PC-9 (cell line): ENCODE measurements around the gene RBL2. TPM values are rescaled to one million over a fixed set of nuclear protein-coding genes. Genes with fewer than 3 reads are reported as not detected.

Experiments used
- BruUV-seq: library from RNA; stranded (reverse); fragments of 400-500 nt; replicated peaks from 2 replicates; lab custom pipeline; 2021; lab: Mats Ljungman, UMichigan
- CTCF ChIA-PET: fragments of 300-600 bp; sonication (Branson Sonifier 250); formaldehyde crosslinking; loops from one replicate; lab custom pipeline; 2022; ENCODE audit warnings: antibody characterized with exemption; lab: Charles Lee
- POLR2A ChIA-PET: fragments of 300-600 bp; sonication (Branson Sonifier 250); formaldehyde crosslinking; loops from one replicate; lab custom pipeline; 2022; ENCODE audit warnings: antibody characterized with exemption; ENCODE audit not compliant: unreplicated experiment; lab: Charles Lee
- DNase-seq, 2 experiments: peaks; one replicate each; pipeline versions ENCODE4 v3.0.0 to v3.0.0-alpha.2; 2015 to 2022; ENCODE audit warnings: mixed read lengths in 1 of 2
- H2AFZ ChIP-seq: fragments of 200-600 bp; sonication (generic); 2 replicates; pipeline ENCODE4 v1.8.1; 2017; ENCODE audit warnings: antibody characterized with exemption
- H3F3A ChIP-seq: fragments of 200-600 bp; sonication (generic); 2 replicates; pipeline ENCODE4 v1.8.1; 2017; ENCODE audit warnings: antibody characterized with exemption, mild to moderate bottlenecking, low read depth; ENCODE audit not compliant: insufficient read depth
- H3K27ac ChIP-seq: fragments of 200-600 bp; sonication (generic); 2 replicates; pipeline ENCODE4 v1.6.1; 2016; ENCODE audit warnings: mixed run types
- H3K27me3 ChIP-seq: fragments of 200-600 bp; sonication (generic); 2 replicates; pipeline ENCODE4 v1.6.1; 2016; ENCODE audit warnings: low read depth, mixed run types; ENCODE audit not compliant: insufficient read depth
- H3K36me3 ChIP-seq: fragments of 200-600 bp; sonication (generic); 2 replicates; pipeline ENCODE4 v1.6.1; 2016; ENCODE audit warnings: low read depth, mixed run types
- H3K4me1 ChIP-seq: fragments of 200-600 bp; sonication (generic); replicated peaks from 2 replicates; pipeline ENCODE4 v1.6.1; 2016; ENCODE audit warnings: mixed run types; ENCODE audit not compliant: insufficient read depth
- H3K4me2 ChIP-seq: fragments of 200-600 bp; sonication (generic); 2 replicates; pipeline ENCODE4 v1.6.1; 2017; ENCODE audit warnings: mixed run types
- H3K4me3 ChIP-seq: fragments of 200-600 bp; sonication (generic); 2 replicates; pipeline ENCODE4 v1.6.1; 2016; ENCODE audit warnings: mixed run types
- H3K79me2 ChIP-seq: fragments of 200-600 bp; sonication (generic); 2 replicates; pipeline ENCODE4 v1.6.1; 2017; ENCODE audit warnings: low read depth, mixed run types
- H3K9me2 ChIP-seq: fragments of 200-600 bp; sonication (generic); 2 replicates; pipeline ENCODE4 v1.8.1; 2017; ENCODE audit warnings: mild to moderate bottlenecking; ENCODE audit not compliant: insufficient read depth
- H3K9me3 ChIP-seq: fragments of 200-600 bp; sonication (generic); 2 replicates; pipeline ENCODE4 v1.8.1; 2016; ENCODE audit warnings: low read depth; ENCODE audit not compliant: insufficient read depth
- H4K20me1 ChIP-seq: fragments of 200-600 bp; sonication (generic); 2 replicates; pipeline ENCODE4 v1.8.1; 2017; ENCODE audit not compliant: insufficient read depth
- EZH2 ChIP-seq: fragments of 200-600 bp; sonication (generic); IDR thresholded peaks from 2 replicates; pipeline ENCODE4 v1.8.0; 2017; ENCODE audit warnings: antibody characterized with exemption, low read depth
- intact Hi-C: fragments of 100-400 bp; cut with micrococcal nuclease; formaldehyde crosslinking; loops from one replicate; pipeline ENCODE4 v1.10.0; 2022; ENCODE audit not compliant: unreplicated experiment
- total RNA-seq: library from RNA; stranded (reverse); gene quantifications from 2 replicates; pipeline ENCODE4 v1.2.3, GENCODE V29; 2021
- TF ChIP-seq, protein P1 (sequence below): fragments of 200-600 bp; sonication (generic); conservative IDR thresholded peaks from 2 replicates; pipeline ENCODE4 v1.6.1; 2017; ENCODE audit warnings: mixed run types, antibody characterized with exemption, mild to moderate bottlenecking, moderate library complexity

Gene RBL2
- total RNA-seq, 1 experiment from 2014 or later: 72.0 TPM

DNA sequence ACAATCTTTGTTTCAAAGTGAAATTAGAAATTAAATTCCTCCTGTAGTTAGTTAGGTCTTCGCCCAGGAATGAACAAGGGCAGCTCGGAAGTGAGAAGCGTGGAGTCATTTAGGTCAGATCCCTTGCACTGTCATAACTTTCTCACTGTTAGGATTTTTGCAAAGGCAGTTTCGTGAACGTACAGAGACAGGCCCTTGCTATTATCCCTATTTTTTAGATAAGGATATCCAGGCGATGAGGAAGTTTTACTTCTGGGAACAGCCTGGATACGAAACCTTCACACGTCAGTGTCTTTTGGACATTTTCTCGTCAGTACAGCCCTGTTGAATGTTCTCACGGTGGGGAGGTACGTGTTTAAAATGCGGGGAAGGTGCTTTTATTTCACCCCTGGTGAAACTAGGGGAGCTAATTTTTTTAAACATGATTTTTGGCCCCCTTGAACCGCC, 318 bp upstream of the RBL2 start:
- Histone ChIP-seq H2AFZ (peak overlapping the region; percentile 92), H3K27me3 (no peaks in the 10 kb centered on the region), H3K4me3 (peak overlapping the region; percentile 96), H3F3A (peaks cover 44% of the 10 kb centered on the region), H3K4me1 (peaks cover 40% of the 10 kb centered on the region), H3K4me2 (peak overlapping the region; percentile 93), H3K9me2 (no peaks in the 10 kb centered on the region), H3K79me2 (peaks cover 38% of the 10 kb centered on the region), H4K20me1 (peaks cover 12% of the 10 kb centered on the region; the same call in 1 of the 2 replicates), H3K36me3 (no peaks in the 10 kb centered on the region), H3K9me3 (no peaks in the 10 kb centered on the region), H3K27ac (peak overlapping the region; percentile 48)
- BruUV-seq: no TSS peak
- TF ChIP-seq, protein P1, sequence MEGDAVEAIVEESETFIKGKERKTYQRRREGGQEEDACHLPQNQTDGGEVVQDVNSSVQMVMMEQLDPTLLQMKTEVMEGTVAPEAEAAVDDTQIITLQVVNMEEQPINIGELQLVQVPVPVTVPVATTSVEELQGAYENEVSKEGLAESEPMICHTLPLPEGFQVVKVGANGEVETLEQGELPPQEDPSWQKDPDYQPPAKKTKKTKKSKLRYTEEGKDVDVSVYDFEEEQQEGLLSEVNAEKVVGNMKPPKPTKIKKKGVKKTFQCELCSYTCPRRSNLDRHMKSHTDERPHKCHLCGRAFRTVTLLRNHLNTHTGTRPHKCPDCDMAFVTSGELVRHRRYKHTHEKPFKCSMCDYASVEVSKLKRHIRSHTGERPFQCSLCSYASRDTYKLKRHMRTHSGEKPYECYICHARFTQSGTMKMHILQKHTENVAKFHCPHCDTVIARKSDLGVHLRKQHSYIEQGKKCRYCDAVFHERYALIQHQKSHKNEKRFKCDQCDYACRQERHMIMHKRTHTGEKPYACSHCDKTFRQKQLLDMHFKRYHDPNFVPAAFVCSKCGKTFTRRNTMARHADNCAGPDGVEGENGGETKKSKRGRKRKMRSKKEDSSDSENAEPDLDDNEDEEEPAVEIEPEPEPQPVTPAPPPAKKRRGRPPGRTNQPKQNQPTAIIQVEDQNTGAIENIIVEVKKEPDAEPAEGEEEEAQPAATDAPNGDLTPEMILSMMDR: no peak
- TF ChIP-seq EZH2: no peak
- CTCF ChIA-PET: no interaction called here
- intact Hi-C loops: loop anchor here (1.0 to 5.0 kb wide), 3 partner anchors 61 to 382 kb away; partner anchors contain the start of genes AKTIP, CHD9 and CHD9NB
- DNase-seq: no peak
- POLR2A ChIA-PET: interaction anchor here (0.7 kb wide), 1 partner anchor 314 kb away, joined by 4 read pairs; no protein-coding TSS in a partner anchor

DNA sequence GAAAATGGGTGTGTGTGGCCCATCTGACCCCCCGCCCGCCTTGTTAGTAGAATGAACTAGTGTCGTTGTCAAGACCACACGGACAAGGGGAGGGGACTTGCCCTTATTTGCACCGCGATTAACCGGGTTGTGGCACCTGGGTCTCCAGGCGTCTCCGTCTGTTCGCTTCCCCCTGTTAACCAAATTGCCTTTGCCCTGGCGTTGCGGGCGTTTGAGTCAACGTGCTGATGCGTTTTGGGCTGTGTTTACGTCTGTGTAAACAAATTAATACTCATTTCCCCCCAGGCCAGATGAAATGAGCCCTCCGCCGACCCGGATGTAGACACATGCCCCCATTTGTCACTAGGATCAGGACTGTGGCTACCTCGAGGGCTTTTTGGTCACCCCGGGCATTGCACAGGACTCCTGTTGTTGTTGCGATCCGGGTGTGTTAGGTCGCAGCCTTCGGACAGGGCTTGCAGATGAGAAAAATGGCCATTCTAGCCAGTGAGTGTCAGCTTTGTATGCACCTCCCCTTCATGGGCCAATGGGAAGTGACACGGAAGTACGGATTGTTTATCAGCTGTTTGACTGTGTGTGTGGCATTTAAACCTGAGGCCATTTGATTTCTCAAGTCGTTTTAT, 906 bp downstream of the RBL2 start:
- CTCF ChIA-PET: interaction anchor here (0.5 kb wide), 1 partner anchor 21 kb away, joined by 6 read pairs; no protein-coding TSS in a partner anchor
- H3F3A ChIP-seq: peaks cover 32% of the 10 kb centered on the region

DNA sequence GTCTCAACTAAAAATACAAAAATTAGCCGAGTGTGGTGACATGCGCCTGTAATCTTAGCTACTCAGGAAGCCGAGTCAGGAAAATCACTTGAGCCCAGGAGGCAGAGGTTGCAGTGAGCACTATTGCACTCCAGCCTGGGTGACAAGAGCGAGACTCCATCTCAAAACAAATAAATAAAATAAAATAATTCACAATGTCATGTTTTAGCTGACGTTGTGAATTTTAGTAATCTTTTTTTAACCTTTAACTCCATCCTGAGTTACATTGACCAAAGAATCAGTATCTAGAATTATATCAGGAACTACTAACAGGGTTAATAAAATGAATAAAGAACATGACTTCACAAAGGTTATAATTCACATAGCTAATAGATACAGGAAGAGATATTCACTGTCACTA, 5.9 kb downstream of the RBL2 start:
- ChIA-PET POLR2A (no interaction called here), CTCF (no interaction called here)
- H3F3A ChIP-seq: peaks cover 8% of the 10 kb centered on the region
- H3K27ac ChIP-seq: no peak overlapping the region
- intact Hi-C loops: no loop called here
- no peaks in the 10 kb centered on the region; the same call in none of the 2 replicates for H3K36me3 ChIP-seq
- no peak overlapping the region for H3K4me2 ChIP-seq
- H3K9me3 ChIP-seq: no peaks in the 10 kb centered on the region
- H3K9me2 ChIP-seq: no peaks in the 10 kb centered on the region
- H3K79me2 ChIP-seq: peaks cover 32% of the 10 kb centered on the region
- DNase-seq: no peak
- TF ChIP-seq, protein P1: no peak
- TF ChIP-seq EZH2: no peak
- H4K20me1 ChIP-seq: peaks cover 14% of the 10 kb centered on the region; the same call in 1 of the 2 replicates
- no TSS peak for BruUV-seq
- H3K4me1 ChIP-seq: peaks cover 13% of the 10 kb centered on the region
- H3K27me3 ChIP-seq: no peaks in the 10 kb centered on the region
- no peak overlapping the region for H2AFZ ChIP-seq
- H3K4me3 ChIP-seq: no peak overlapping the region

More for the DNA sequence above, 906 bp downstream of the RBL2 start:
- H2AFZ ChIP-seq: peak overlapping the region; percentile 92
- intact Hi-C loops: loop anchor here (2.0 kb wide), 1 partner anchor 68 kb away; the partner anchor contains the start of gene AKTIP
- BruUV-seq: TSS peak; percentile 62
- H3K36me3 ChIP-seq: no peaks in the 10 kb centered on the region
- peak overlapping the region; percentile 96 for H3K4me3 ChIP-seq
- POLR2A ChIA-PET: interaction anchor here (0.7 to 0.9 kb wide), 2 partner anchors 75 to 195 kb away, joined by 3 read pairs; no protein-coding TSS in a partner anchor
- TF ChIP-seq, protein P1: no peak
- TF ChIP-seq EZH2: no peak
- H3K4me1 ChIP-seq: peaks cover 28% of the 10 kb centered on the region
- H3K27ac ChIP-seq: peak overlapping the region; percentile 48
- no peaks in the 10 kb centered on the region for H3K27me3 ChIP-seq
- H3K9me2 ChIP-seq: no peaks in the 10 kb centered on the region
- H3K79me2 ChIP-seq: peaks cover 38% of the 10 kb centered on the region
- H4K20me1 ChIP-seq: peaks cover 14% of the 10 kb centered on the region; the same call in 1 of the 2 replicates
- DNase-seq: peak; percentile 61 to 92
- H3K4me2 ChIP-seq: peak overlapping the region; percentile 93
- no peaks in the 10 kb centered on the region for H3K9me3 ChIP-seq
